PFSK-1 (cell line): ENCODE results near the gene HOXC6.
A peak's percentile ranks its signal among the peaks of the same experiment; 100 is the strongest.

Experiments used
- FOXP2 ChIP-seq: optimal IDR thresholded peaks from 2 replicates; pipeline ENCODE3; 2011; ENCODE audit warnings: borderline replicate concordance, control low read depth, inconsistent platforms; ENCODE audit not compliant: insufficient read depth; ENCODE audit errors: extremely low read length, extremely low read depth
- POLR2AphosphoS5 ChIP-seq: IDR thresholded peaks from 2 replicates; pipeline ENCODE4 v1.6.1; 2012; ENCODE audit warnings: low read depth, mild to moderate bottlenecking, control low read depth, low read length, moderate library complexity
- SIN3A ChIP-seq: IDR thresholded peaks from 2 replicates; pipeline ENCODE4 v1.6.1; 2012; ENCODE audit warnings: mild to moderate bottlenecking, low read length, moderate library complexity, borderline replicate concordance; ENCODE audit not compliant: insufficient read depth
- TAF1 ChIP-seq: IDR thresholded peaks from 2 replicates; pipeline ENCODE4 v1.6.1; 2012; ENCODE audit warnings: low read length, control low read depth, borderline replicate concordance; ENCODE audit not compliant: insufficient read depth
- TF ChIP-seq, protein P1 (sequence below), 2 experiments: IDR thresholded peaks; 2 replicates each; pipeline versions ENCODE4 v1.6.1 to v1.8.0; 2011 to 2012; ENCODE audit warnings: low read depth in 2 of 2, low read length in 2 of 2, control low read depth in 1 of 2, inconsistent platforms in 1 of 2, mild to moderate bottlenecking in 1 of 2, moderate library complexity in 1 of 2; ENCODE audit not compliant: insufficient read depth in 1 of 2

The HOXC6 gene

DNA sequence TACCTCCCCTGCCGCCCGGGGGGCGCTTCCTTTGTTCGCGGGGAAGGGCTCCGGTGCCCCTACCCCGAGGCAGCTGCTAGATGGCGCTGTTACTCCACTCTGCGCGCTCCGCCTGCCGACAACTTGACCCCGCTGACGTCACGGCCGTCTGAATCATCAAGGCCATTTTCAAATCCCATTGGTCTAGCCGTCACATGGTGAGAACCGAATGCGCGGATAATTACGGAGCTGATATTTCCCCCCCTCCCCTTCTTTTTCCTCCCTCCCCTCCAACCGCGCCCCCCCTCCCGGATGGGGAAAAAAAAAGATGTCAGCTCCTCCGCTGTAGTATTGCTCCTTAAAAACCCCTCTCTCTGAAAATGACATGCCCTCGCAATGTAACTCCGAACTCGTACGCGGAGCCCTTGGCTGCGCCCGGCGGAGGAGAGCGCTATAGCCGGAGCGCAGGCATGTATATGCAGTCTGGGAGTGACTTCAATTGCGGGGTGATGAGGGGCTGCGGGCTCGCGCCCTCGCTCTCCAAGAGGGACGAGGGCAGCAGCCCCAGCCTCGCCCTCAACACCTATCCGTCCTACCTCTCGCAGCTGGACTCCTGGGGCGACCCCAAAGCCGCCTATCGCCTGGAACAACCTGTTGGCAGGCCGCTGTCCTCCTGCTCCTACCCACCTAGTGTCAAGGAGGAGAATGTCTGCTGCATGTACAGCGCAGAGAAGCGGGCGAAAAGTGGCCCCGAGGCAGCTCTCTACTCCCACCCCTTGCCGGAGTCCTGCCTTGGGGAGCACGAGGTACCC, 43.1 kb upstream of the HOXC6 start, which contains the start of gene HOXC10:
HOXC10 (plus strand) TSS at position 246 of the 791 bp plus-strand sequence; CDS start at position 360, 114 bp downstream.
- TF ChIP-seq FOXP2, result peak; percentile 41
- TF ChIP-seq TAF1, result no peak

DNA sequence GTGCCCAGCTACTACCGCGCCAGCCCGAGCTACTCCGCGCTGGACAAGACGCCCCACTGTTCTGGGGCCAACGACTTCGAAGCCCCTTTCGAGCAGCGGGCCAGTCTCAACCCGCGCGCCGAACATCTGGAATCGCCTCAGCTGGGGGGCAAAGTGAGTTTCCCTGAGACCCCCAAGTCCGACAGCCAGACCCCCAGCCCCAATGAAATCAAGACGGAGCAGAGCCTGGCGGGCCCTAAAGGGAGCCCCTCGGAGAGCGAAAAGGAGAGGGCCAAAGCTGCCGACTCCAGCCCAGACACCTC, 42.6 kb upstream of the HOXC6 start:
- TF ChIP-seq POLR2AphosphoS5 (no peak), SIN3A (no peak), TAF1 (no peak), FOXP2 (no peak)
- TF ChIP-seq, protein P1, sequence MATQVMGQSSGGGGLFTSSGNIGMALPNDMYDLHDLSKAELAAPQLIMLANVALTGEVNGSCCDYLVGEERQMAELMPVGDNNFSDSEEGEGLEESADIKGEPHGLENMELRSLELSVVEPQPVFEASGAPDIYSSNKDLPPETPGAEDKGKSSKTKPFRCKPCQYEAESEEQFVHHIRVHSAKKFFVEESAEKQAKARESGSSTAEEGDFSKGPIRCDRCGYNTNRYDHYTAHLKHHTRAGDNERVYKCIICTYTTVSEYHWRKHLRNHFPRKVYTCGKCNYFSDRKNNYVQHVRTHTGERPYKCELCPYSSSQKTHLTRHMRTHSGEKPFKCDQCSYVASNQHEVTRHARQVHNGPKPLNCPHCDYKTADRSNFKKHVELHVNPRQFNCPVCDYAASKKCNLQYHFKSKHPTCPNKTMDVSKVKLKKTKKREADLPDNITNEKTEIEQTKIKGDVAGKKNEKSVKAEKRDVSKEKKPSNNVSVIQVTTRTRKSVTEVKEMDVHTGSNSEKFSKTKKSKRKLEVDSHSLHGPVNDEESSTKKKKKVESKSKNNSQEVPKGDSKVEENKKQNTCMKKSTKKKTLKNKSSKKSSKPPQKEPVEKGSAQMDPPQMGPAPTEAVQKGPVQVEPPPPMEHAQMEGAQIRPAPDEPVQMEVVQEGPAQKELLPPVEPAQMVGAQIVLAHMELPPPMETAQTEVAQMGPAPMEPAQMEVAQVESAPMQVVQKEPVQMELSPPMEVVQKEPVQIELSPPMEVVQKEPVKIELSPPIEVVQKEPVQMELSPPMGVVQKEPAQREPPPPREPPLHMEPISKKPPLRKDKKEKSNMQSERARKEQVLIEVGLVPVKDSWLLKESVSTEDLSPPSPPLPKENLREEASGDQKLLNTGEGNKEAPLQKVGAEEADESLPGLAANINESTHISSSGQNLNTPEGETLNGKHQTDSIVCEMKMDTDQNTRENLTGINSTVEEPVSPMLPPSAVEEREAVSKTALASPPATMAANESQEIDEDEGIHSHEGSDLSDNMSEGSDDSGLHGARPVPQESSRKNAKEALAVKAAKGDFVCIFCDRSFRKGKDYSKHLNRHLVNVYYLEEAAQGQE (IDR thresholded peaks at IDR 0.05; ENCODE audit: insufficient read depth in 1 of 2, low read depth in 2 of 2, low read length in 2 of 2), result no peak

DNA sequence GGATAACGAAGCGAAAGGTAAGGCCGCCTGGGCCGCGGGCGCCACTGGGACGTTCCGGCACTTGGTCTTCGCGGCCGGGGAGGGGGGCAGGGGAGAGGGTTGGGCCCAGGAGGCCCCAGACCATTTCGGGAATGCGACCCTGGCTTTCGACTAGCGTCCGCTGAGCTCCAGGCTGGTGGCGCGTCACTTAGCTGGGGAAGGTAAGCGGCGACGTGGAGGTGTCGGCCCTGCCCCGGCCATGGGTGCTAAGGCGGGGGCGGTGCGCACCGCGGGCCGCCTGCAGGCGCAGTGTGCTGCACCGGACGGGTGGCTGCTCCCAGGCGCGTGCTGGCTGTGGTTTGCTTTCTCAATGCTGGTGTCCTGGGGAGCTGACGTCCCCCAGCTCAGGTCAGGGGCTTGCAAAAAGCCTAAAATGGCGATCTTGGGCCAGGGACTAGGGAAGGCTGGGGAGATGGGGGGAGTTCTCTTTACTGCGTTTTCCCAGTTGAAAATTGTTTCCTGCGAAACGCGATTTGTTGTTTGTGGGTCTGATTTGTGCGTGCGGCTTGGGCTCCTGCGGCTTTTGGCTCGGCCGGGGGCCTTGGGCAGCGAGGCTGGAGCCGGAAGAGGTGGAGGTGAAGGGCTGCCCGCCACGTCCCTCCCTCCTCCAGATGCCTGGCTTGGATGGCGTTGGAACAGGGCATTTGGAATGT, 42.1 kb upstream of the HOXC6 start:
- TF ChIP-seq TAF1, result no peak
- TF ChIP-seq FOXP2, result no peak
- no peak for TF ChIP-seq SIN3A
- TF ChIP-seq, protein P1 (IDR thresholded peaks at IDR 0.05; ENCODE audit: insufficient read depth in 1 of 2, low read depth in 2 of 2, low read length in 2 of 2), result no peak
- no peak for TF ChIP-seq POLR2AphosphoS5

GRCh38 chr12:53986686-53987483, 41.4 kb upstream of the HOXC6 start:
- no peak for TF ChIP-seq SIN3A
- TF ChIP-seq, protein P1 (IDR thresholded peaks at IDR 0.05; ENCODE audit: insufficient read depth in 1 of 2, low read depth in 2 of 2, low read length in 2 of 2), result no peak
- no peak for TF ChIP-seq FOXP2
- TF ChIP-seq POLR2AphosphoS5, result no peak
- no peak for TF ChIP-seq TAF1

DNA sequence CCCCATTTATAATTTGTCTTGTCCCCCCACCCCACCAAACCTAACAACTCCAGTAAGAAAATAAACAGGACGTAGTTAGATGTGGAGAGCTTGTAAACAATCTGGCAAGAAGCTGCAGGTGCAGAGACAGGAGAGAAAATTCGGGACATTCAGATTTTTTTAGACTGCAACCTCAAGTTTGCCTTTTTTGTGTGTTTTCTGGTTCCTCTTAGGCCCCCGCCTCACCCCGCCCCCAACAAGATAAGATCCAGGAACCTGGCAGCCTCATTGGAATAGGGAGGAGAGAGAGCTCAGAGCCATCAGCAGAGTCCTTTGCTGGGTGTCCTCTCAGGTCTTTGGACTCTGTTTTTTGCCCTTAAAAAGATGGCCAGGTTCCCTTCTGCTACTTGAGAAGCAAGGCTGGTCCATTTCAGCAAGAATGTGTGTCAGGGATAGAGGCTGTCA, 40.4 kb upstream of the HOXC6 start:
- TF ChIP-seq TAF1 (no peak), POLR2AphosphoS5 (no peak), SIN3A (no peak), FOXP2 (no peak)
- TF ChIP-seq, protein P1 (IDR thresholded peaks at IDR 0.05; ENCODE audit: insufficient read depth in 1 of 2, low read depth in 2 of 2, low read length in 2 of 2), result no peak
